GM18909 (cell line): ENCODE measurements around the gene VTCN1.
"Not testable (repeated sequence)": the region's sequence is repeated elsewhere in the genome, so short reads cannot be mapped to it uniquely, and the experiment has no call there.

Source experiments
- ATAC-seq: cut with Tn5 transposase; IDR thresholded peaks from one replicate; pipeline ENCODE4 v1.9.1; 2021; ENCODE audit warnings: mild to moderate bottlenecking; ENCODE audit not compliant: unreplicated experiment, poor library complexity

VTCN1 gene, protein sequence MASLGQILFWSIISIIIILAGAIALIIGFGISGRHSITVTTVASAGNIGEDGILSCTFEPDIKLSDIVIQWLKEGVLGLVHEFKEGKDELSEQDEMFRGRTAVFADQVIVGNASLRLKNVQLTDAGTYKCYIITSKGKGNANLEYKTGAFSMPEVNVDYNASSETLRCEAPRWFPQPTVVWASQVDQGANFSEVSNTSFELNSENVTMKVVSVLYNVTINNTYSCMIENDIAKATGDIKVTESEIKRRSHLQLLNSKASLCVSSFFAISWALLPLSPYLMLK

DNA sequence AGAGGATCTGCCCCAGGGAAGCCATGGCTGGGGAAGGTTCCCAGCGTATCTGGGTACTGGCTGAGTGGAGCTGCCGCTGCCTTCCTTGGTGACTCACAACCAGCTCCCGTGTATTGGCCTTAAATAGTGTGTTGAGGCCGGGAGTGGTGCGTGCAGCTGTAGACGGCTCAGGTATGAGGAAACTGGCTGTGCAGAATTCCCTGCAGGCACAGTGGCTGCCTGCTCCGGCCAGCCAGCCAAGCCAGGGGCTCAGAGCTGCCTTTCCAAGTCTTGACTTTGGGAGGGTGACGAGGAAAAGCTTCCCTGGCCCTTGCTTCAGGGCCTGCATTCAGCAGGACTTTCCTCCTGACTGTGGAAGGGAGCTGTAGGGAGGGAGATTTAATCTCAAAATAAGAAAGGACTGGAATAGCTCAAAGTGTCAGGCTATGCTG is at the start of gene VTCN1:
VTCN1 (minus strand) TSS at position 97 of the 431 bp plus-strand sequence; CDS start at position 25, 72 bp downstream.
- no peak for ATAC-seq

DNA sequence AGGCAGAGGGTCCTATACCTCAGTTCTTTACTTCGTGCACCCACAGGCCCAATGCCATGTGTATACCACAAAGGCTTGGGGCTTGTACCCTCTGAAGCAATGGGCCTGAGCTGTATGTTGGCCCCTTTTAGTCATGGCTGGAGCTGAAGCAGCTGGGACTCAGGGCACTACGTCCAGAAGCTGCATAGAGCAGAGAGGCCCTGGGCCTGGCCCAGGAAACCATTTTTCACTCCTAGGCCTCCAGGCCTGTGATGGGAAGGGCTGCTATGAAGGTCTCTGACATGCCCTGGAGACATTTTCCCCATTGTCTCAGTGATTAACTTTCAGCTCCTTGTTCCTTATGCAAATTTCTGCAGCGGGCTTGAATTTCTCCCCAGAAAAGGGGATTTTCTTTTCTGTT is 48.1 kb upstream of the VTCN1 start:
- no peak for ATAC-seq

DNA sequence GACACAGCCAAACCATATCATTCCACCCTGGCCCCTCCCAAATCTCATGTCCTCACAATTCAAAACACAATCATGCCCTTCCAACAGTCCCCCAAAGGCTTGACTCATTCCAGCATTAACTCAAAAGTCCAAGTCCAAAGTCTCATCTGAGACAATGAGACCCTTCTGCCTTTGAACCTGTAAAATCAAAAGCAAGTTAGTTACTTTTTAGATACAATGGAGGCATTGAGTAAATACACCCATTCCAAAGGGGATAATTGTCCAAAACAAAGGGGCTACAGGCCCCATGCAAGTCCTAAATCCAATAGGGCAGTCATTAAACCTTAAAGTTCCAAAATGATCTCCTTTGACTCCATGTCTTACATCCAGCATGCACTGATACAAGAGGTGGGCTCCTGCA is 47.3 kb upstream of the VTCN1 start:
- ATAC-seq, result not testable (repeated sequence)

DNA sequence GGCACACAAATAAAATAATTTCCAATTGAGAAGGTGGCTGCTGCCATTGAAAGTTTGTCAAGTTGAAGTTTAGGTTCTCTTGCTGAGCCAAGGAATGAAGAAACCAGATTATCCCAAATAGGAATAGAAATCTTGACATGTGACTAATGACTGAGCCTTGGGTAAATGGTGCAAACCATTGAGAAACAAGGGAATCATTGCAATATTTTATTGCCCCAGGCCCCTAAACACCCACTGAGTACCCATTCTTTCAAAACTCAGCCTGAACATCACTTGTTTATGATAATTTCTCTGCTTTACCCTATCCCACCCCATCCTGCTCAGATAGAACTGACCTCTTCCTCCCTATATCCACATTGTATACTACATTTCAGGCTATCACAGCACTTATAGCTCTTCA is 46.6 kb upstream of the VTCN1 start:
- ATAC-seq, result no peak

DNA sequence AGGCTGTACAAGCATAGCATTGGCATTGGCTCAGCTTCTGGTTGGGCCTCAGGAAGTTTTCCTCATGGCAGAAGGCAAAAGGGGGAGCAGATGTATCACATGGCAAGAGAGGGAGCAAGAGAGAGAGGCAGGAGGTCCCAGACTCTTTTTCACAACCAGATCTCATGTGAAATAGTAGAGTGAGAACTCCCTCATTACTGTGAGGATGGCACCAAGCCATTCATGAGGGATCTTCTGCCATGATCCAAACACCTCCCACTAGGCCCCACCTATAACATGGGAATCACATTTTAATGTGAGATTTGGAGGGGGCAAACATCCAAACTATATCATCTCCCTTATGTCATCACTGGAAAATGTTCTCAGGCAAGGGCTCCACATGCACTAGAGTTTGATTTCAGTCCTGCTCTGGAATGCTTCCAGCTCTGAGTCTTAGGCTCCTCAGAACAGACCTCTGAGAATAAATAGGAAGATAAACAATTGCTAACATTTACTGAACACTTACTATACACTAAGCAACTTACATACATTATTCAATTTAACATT is 39.4 kb upstream of the VTCN1 start:
- ATAC-seq, result no peak

DNA sequence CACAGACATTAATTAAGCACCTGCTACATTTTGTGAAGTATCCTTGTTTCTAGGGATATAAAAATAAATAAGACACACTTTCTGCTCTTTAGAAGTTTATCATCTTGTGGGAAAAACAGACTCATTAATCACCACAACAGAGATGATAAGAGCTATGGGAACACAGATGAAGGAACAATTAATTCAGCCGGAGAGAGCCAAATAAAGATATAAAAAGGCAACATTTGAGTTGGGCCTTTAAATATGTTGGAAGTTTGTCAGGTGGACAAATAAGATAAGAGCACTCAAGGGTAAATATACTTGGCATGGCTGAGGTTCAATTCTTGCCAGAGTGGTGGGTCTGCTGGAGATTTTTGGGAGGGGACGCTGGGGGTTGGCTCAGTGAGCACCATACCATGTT is 34.2 kb upstream of the VTCN1 start:
- ATAC-seq, result no peak

DNA sequence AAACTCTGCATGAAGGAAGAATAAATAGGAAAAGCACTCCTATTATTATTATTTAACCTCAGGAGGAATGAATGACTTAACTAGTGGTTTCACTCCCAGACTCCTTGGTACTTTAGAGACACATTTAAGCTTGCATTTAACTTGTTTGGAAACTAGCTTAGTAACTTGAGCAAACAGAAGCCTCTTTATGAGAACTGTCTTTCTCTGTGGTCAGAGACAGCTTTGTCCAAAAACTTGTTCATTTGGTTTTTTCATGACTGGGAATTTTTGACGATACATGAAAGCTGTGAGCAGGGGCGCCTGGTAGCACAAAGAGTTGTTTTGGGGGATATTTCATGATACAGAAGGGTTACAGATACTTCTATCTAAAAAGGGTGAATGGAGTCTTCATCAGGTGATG is 33.6 kb upstream of the VTCN1 start:
- no peak for ATAC-seq

DNA sequence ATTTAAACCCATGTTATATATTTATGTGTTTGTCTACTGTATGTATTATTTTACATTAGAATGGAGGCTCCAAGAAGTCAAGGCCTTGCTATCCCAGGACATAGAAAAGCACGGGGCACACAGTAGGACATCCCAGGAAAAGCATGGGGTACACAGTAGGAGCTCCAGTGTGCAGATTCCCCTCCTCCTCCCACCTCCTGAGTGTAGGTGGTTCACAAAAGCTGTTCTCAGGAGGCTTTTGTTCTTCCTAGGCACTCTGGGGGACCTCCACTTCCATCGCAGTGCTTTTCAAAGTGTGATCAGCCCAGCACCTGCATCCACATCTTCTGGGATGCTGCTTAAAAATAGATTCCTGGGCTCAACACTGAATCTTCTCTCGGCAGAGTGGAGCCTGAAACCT is 30.8 kb upstream of the VTCN1 start:
- no peak for ATAC-seq

DNA sequence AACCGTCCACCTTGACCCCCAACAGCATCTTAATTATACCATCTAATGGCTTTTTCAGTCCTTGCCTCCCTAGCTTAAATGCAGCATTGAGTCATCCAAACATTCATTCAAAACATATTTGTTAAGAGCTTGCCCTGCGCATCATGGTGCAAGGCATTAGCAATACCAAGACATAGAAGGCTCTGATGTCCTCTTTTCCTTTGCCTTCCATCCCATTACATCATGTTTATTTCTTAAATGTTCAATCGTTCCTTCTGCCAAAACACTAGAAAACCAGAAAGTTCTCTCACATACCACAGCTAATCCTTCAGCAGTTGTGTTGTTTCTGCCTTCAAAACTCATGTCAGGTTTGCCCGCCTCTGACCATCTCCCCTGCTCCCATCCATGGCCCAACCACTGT is 29.8 kb upstream of the VTCN1 start:
- no peak for ATAC-seq

DNA sequence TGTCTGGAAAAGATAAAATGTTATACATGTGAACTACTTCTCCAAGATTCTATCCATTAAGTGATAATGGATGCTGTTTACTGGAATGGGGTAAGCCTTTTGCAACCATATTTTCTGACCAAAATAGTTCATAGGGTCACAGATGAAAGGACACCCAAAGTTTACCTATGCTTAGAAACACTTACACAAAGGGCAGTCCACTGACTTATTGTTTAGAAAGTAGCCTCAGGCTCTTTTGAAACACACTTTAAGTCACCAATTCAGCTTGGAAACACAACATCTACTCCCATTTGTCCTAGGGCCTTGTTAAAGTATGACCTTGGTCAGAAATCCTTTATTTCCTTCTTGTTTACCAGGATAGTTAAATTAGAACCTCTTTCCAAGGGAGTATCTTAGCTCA is 28.7 kb upstream of the VTCN1 start:
- ATAC-seq, result no peak

DNA sequence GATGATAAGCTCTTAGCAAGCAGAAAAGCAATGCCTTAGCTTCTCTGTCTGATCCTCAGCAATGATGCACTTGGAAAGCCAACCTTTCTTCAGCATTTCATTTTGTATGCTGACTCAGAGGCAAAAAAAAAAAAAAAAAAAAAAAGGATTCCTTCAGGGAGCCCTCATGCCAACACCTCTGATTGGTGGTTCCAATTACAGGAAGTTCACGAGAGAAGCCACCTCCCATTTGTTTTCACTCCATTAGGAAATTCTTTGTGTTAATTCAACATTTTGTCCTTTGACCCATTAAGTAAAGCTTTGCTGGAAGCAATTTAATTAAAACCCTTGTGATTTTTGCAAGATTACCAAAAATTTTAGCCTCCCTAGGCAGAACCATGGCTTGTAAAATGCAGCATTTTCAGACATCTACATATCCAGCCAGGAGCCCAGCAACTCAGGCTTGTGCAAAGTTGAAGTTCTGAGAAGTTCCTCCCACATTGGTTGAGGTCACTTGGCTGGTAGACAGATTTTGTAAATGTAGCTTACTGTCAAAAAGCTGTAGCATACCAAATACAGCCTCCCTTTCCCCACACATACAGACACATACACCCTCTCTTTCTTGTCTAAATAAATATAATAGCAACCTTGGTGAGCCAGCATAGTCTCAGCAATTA is 27.1 kb upstream of the VTCN1 start:
- ATAC-seq, result no peak

DNA sequence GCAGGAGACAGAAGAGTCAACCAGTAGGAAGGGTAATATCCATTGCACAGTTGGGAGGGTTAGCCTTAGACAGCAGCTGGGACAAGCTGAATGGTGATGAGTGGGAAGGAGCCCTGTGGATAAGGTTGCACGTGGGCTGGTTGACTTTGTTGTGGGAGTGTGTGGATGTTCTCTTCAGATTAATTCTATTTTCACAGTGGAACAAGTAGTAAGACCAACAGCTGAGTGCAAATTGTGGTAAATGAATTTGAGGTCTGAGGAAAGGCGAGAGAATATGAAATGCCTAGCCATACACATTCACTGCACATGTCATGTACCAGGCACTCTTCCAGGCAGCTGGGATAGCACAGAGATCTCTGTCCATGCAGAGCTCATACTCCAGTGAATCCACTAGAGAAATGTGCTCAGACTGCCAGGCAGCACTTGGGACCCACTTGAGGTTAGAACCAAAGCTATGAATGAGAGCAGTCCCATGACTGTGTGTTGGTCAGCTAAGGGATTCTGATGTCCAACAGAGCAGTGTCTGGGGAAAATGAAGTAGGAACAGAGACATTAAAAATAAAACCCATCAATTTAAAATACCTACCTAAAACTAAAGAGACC is 25.2 kb upstream of the VTCN1 start:
- ATAC-seq, result no peak

DNA sequence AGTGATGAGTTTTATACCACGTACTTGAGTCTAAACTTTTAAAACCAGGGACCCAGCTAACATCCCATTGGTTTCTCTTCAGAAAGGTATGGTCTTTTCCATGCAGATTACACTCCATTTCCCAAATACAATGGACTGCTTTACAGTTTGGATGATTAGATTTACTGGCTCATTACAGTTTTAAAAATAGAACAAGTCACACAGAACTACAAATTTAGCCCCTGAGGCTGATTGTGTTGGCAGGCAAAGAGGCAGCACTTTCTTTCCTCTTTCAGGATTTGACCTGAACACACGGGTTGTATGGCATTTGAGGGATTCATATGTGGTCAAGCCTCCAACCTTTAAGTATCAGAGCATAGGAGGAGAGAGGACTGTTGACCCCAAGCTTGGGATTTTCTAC is 21.8 kb upstream of the VTCN1 start:
- ATAC-seq, result no peak

DNA sequence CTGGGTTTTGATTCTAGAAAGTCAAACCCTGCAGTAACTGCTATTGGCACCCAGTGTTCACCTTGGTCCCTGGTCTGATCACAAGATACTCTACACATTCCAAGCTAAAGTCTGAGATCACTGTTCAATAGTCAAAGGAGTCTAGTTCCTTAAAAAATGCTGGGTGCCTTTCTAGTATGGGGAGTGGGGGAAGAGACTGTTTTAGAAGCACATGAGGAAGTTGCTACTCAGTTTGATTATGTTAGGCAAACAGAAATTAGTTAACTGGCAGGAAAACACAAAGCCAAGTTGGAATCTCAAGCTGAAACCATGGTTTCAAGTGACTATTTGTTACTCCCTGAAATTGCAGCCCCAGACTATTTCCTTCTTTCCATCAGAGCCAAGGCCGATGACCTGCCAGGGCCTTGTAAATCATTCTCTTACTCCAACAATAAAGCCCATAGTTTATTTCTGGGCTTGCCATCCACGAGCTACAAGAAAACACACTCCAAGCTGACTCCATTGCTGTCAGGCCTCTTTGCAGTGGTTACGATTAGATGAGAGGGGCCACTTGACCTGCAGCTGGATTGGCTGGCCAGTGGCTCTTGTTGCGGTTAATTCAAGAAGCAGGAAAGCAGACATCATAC is 21.1 kb upstream of the VTCN1 start:
- ATAC-seq, result no peak

DNA sequence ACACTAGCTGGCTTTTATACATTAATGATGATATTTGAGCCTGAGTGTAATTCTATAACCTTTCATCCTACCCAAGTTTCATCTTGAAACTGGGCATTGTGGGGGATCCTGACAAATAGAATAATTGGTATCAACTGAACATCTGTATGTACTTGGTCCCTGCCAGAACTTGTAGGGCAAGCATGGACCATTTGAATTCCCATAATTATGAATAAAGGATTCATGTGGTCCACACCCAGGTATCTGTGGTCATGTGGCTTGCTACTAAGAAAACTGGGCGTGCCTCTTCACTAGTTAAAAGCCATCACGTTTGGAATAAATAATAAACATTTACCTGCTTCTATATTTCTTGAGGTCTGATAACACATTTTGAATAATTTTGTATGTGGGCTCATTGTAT is 20.6 kb upstream of the VTCN1 start:
- ATAC-seq, result no peak

DNA sequence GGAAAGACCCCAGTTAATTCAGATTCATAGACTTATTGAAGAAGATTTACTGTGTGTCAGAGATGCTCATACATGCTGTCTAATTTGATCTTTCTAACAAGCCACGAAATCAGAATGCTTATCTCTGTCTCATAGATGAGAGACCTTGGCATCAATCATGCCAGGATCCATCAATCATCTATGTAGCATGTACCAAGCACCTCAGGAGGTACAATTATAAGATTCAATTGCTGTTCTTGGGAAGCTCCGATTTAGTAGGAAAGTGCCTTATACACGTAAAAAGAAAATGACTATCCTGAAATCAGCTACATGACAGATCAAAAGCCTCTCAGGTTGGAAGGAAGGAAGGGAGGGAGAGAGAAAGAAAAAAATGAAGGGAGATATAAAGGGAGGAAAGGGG is 18.5 kb upstream of the VTCN1 start:
- no peak for ATAC-seq

DNA sequence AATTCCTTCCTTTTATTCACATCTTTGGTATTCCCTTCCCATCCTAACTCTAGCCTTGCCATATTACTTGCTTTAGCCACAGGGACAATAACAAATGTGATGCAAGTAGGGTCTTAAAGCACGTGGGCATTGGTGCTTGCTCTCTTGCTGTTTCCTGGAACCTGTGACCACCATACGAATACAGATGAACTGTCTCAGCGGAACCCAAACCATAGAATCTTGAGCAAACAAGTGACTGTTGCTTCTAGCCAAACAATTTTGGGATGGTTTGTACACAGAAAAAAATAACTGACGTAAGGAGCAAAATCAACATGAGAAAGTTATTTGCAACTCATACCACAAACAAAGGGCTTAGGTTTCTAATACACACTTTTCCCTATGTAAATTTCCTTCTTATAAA is 15.2 kb upstream of the VTCN1 start:
- no peak for ATAC-seq

DNA sequence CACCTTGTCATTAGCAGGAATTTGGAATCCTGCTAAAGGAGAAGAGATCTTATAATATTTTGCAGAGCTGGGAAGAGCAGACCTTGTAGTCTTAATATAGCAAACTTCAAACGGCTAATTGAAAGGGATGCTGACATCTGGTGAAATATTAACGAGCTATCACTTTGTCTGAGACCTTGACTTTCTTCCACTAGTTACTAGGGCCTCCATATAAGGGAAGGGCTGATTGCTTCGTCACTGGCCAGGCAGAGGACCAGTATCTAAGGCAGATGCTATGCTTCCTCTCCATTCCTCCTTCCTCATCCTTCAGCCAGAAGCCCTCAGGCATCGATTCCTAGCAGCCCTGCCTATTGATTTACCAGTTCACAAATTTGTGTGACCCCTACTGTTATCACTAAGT is 6.0 kb upstream of the VTCN1 start:
- ATAC-seq, result no peak

DNA sequence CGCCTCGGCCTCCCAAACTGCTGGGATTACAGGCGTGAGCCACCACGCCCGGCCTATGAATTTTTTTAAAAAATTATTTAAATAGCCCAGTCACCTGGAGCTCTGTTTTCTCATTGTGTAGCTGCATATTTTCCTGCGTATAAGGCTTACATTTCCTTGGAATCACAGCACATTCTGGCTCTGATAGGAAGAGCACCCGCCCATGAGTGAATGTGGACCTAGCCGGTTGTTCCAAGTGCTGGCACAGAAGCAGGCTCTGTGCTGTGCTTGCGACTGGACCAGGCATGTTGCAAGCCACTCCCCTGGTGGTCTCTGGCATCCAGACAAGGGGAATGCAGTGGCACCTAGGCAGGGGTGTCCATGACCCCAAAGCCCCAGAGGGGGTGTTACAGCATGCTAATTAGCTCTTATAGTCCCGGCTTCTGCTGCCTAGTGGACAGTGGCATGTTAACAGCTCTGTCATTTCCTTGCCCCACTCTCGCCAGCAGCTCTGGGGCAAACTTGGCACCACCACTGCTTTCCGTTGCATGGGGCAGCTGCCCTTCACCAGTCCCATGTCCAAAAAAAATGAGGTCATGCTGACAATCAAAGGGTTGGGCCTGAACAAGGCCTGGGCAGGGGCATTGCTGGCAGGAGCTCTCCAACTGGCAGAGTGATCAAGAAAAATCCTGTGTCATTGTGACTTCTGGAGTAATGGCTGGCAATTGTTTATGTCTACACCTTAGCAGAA is 5.2 kb upstream of the VTCN1 start:
- no peak for ATAC-seq

DNA sequence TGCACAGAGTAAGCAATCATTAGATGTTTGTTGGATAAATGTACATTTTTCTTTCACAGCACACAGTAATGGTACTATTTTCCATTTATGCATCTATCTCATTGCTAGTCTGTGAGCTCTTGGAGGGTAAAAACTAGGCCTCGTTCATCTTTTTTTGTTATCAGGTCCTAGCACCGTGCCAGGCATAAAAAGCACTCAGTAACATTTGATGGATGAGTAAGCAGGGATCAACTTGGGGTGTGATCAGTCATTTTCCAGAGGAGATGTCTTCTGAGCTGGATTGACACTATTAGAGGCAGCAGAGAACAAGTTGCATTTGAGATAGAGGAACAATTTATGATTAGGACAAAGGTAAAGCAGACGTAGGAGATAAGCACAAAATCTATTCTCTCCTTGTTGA is 4.3 kb upstream of the VTCN1 start:
- no peak for ATAC-seq
